Measurements from ENCODE around the gene ACADM.
"Not testable (repeated sequence)": the region's sequence is repeated elsewhere in the genome, so short reads cannot be mapped to it uniquely, and the experiment has no call there.

The ACADM gene

DNA sequence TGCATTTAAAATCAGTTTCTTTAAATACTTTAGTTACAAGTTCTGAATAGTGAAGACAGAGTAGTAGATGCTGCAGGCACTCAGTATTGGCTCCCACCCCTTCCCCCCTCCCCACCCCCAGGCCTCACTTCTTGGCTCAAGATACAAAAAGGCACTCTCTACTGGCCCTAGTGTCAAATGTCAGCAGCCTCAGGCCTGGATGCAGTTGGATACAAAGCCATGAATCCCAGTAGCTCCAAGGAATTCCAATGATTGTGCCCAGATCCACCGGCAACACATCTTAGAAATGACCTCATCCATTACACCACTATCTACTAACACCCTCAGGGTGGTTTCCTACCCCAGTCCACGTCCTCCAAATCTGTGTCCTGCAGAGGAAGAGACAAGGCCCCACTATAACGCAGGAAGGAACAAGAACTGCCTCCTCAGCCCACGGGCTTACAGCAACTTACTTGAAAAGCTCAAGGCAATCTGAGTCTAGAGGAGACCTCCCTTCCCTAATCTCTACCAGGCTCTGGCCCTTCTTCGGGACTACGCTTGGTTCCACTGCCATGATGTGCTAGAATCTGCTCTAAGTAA lies 17.6 kb downstream of the ACADM start:
- DNase-seq, result no peak

DNA sequence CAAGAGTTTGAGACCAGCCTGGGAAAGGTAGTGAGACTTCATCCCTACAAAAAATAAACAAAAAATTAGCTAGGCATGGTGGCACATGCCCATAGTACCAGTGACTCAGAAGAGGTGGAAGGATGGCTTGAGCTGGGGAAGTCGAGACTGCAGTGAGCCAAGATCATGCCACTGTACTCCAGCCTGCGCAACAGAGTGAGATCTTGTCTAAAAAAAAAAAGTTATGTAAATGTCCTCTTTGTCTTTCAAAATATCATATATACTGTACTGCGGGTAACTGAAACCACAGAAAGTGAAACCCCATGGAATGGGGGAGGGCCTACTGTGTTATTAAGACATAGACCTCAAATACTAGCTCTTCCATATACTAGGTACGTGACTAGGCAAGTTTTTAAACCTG lies 20.8 kb downstream of the ACADM start:
- DNase-seq, result no peak

DNA sequence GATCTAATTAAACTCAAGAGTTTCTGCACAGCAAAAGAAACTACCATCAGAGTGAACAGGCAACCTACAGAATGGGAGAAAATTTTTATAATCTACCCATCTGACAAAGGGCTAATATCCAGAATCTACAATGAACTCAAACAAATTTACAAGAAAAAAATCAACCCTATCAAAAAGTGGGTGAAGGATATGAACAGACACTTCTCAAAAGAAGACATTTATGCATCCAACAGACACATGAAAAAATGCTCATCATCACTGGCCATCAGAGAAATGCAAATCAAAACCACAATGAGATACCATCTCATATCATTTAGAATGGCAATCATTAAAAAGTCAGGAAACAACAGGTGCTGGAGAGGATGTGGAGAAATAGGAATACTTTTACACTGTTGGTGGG lies 32.7 kb downstream of the ACADM start:
- DNase-seq, result not testable (repeated sequence)

DNA sequence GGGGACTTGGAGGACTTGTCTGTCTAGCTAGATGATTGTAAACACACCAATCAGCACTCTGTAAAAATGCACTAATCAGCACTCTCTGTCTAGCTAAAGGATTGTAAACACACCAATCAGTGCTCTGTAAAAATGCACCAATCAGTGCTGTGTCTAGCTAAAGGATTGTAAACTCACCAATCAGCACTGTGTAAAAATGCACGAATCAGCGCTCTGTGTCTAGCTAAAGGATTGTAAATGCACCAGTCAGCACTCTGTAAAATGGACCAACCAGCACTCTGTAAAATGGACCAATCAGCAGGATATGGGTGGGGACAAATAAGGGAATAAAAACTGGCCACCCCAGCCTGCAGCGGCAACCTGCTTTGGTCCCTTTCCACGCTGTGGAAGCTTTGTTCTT lies 34.0 kb downstream of the ACADM start:
- not testable (repeated sequence) for DNase-seq

DNA sequence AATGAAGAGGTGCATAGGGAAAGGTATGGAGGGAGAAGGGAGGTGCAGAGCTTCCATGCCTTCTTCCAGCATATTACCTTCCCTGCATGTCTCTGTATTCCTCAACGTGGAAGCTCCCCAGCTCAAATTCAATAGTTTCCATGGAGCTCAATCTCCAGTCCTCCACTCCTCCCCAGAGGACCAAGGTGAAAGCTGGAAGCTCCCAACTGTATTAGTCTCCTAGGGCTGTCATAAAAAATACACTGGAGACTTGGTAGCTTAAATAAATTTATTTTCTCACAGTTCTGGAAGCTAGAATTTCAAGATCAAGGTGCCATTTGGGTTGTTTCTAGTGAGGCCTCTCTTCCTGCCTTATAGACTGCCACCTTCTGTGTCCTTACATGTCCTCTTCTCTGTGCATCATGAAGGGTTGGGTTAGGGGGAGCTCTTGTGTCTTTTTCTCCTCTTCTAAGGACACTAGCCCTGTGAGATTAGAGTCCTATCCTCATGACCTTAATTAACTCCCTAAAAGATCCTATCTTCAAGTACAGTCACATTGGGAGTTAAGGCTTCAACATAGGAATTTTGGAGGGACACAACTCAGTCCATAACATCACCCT lies 39.6 kb downstream of the ACADM start:
- DNase-seq, result no peak

DNA sequence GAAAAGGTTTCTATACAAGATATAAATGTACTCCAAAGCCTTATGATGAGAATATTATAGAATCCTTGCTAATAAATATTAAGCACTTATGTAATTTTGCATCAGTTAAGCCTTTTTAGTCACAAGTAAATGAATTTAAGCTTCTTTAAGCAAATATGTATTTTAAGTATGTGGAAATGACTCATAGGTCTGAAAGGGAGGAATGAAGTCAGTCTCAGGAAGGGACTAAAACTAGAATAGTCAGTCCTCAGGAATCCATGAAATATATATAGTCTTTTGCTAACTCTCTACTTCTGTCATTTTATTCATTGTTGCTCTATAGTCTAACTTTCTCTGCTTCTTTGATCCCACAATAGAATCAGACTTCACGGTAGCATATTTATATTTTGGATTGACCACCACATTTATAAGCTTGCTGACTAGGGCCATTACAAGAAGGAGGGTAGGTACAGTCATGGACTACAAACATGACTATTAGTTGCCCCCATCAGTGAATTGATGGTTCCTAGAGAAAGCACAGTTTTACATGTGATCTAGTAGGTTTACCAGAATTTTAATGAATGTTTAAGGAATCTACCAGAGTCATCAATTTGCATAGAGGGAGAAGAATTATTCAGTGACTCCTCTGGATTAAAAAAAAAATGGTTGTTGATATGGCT lies 41.3 kb downstream of the ACADM start:
- no peak for DNase-seq

DNA sequence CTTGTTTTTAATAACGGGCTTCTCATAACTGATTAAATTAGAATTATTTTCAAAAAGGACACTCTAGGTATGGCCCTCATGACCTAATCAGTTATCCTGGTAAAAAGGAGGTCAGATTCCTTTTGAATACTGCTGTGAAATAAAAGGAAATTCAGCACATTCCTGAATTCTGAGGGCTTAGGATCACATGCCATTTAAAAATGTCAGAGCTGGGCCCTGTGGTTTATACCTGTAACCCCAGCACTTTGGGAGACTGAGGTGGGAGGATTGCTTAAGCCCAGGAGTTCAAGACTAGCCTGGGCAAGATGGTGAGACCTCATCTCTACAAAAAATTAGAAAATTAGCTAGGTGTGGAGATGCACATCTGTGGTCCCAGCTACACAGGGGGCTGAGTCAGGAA lies 43.5 kb downstream of the ACADM start:
- DNase-seq, result no peak

DNA sequence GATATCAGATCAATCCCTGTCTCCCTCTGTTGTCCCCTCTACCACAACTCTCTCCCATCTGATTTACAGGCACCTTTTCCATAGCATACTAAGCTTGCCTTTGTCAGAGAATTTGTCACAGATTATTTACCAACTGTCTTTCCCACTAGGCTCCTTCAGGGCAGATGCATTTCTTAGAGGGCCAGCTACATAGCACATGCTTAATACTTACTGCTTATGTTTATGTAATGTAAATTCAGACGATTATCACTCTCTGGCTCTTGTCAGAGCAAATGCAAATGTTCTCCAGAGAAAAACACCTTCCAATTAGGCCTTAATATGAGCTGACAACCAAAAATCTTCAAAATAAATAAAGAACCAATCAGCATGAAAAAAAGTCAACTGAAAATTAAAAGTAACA lies 46.3 kb downstream of the ACADM start:
- DNase-seq, result no peak

DNA sequence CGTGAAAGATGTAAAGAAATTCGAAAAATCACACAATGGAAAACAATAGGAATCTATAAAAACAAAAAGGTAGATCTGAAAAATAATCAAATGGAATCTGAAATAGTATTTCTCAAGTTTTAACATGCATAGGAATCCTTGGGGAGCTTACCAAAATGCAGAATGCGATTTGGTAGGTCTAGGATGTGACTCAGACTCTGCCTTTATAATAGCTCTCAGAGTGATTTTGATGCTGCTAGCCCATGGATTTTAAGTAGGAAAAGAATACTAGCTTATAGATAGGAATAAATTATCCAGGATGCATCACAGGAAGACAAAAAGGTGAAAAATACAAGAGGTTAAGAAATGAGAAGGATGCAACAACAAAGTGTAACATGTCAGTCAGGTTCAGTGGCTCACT lies 47.5 kb downstream of the ACADM start:
- DNase-seq, result no peak

DNA sequence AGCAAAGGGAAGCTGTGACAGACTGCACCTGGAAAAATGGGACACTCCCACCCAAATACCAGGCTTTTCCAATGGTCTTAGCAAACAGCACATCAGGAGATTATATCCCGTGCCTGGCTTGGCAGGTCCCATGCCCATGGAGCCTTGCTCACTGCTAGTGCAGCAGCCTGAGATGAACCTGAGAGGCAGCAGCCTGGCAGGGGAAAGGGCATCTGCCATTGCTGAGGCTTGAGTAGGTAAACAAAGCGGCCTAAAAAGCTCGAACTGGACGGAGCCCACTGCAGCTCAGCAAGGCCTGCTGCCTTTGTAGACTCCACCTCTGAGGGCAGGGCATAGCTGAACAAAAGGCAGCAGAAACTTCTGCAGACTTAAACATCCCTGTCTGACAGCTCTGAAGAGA lies 53.3 kb downstream of the ACADM start:
- not testable (repeated sequence) for DNase-seq

DNA sequence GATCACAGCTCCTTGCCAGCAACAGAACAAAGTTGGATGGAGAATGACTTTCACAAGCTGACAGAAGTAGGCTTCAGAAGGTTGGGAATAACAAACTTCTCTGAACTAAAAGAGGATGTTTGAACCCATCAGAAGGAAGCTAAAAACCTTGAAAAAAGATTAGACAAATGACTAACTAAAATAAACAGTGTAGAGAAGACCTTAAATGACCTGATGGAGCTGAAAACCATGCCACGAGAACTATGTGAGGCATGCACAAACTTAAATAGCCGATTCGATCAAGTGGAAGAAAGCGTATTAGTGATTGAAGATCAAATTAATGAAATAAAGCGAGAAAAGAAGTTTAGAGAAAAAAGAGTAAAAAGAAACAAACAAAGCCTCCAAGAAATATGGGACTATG lies 54.2 kb downstream of the ACADM start:
- not testable (repeated sequence) for DNase-seq

DNA sequence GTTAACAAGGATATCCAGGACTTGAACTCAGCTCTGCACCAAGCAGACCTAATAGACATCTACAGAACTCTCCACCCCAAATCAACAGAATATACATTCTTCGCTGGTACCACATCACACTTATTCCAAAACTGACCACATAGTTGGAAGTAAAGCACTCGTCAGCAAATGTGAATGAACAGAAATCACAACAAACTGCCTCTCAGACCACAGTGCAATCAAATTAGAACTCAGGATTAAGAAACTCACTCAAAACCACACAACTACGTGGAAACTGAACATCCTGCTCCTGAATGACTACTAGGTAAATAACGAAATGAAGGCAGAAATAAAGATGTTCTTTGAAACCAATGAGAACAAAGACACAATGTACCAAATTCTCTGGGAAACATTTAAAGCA lies 55.7 kb downstream of the ACADM start:
- DNase-seq, result not testable (repeated sequence)

DNA sequence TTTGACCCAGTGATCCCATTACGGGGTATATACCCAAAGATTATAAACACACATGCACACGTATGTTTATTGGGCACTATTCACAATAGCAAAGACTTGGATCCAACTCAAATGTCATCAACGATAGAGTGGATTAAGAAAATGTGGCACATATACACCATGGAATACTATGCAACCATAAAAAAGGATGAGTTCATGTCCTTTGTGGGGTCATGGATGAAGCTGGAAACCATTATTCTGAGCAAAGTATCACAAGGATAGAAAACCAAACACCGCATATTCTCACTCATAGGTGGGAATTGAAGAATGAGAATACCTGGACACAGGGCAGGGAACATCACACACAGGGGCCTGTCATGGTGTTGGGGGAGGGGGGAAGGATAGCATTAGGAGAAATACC lies 59.4 kb downstream of the ACADM start:
- DNase-seq, result not testable (repeated sequence)

DNA sequence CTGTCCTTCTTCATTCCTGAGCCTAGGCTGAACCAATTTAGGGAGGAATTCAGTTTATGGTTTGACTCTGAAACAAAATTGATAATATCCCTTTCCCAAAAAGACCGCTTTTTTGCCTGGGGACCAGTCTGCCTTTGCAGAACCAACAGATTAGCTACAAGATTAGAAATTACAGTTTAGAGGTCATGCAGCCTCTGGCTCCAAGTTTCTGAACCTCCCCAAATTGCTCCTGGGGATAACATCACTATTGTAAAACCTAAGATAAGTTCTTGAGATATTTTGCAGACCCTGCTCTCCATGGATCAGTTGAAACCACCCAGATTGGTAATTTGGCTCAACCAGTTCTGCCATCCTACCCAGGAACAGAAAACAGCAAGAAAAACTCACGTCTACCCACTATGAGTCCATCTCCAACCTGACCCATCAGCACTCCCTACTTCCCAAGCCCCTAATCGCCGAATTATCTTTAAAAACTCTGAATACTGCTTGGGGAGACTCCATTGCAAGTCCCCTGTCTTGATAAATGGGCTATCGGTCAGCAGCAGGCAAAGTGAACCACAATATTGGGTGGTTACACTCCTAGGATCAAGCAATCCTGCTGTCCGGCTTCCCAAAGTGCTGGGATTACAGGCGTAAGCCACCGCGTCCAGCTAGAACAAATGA lies 60.9 kb downstream of the ACADM start:
- DNase-seq, result no peak

DNA sequence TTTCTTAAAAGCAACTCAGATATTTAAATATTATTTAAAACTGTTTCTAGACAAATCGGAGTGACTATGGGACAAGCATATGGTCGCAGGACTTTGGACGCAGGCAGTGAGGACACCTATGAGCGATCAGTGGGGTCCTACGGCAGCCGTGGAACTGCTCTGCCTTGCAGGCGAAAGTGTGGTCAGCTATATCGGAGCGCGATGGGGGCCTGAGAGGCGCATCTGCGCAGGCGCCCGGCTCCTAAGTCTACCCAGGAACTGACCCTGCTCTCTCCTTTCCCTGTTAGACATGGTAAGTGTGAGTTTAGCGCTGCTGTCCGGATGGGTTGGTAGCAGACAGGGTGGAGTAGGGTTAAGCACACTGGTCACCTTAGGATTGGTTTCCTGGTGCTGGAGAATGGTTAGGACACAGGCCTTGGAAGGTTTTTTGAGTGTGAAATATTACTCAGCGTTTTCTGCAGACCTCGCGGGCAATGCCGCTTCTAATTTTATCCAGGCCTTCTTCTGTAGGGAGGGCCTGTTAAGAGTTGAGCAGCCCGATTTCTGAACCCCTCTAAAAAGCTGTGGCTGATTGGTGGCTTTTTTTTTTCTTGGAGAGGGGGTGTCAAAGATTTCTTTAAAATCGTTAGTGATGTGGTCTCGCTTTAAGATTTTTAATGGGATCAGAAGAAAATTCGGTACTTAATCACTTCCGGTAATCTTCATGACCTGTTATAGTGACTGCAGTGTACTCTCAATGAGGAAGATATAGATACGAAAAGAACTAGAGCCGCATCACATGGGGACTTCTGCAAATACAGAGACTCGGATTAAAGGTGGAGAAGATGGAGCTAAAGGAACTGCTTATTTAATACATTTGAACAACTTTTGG lies 61.7 kb downstream of the ACADM start, which contains the start of gene RABGGTB:
TSS of gene RABGGTB (plus strand) at position 274 of the 871 bp plus-strand sequence. CDS start at position 290, 16 bp downstream.
- DNase-seq, result peak; percentile 93

DNA sequence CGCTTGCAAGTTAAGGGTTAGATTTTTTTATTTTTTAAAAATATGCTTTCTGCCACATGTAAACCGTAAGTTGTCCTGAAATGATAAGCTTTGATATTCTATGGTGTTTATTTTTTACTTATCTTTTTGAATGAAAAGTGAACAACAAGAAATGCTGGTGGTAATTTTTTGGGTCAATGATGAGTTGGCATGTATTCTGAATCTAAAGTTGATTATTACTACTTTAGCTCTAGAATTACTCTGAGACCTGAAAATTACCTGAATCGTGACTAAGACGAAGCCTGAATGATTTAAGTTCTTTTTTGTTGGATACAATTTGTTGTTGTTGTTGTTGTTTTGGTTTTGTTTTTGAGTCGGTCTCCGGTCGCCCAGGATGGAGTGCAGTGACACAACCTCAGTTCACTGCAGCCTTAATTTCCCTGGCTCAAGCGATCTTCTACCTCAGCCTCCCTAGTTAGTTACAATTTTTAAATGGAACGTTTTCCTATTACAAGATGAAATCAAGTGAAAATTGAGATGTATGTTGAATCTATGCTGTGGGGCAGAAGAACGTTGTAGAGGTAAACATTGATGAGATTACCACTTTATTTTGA lies 62.5 kb downstream of the ACADM start:
- no peak for DNase-seq

DNA sequence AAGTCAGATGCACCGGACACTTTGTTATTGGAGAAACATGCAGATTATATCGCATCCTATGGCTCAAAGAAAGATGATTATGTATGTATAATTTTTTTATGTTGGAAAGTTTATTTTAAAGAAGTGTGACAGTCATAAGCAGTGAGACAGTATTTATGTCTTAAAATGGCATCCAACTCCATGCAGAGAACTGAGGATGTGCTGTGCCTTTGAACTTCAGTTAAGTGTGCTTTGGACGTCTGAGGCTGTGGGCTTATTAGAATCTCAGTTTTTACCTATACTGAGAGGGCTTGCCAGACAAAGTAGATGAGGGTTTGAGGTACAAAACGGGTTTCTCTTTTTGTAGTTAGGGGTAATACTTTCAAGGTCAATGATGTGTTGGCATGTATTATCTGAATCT lies 63.0 kb downstream of the ACADM start:
- DNase-seq, result no peak

DNA sequence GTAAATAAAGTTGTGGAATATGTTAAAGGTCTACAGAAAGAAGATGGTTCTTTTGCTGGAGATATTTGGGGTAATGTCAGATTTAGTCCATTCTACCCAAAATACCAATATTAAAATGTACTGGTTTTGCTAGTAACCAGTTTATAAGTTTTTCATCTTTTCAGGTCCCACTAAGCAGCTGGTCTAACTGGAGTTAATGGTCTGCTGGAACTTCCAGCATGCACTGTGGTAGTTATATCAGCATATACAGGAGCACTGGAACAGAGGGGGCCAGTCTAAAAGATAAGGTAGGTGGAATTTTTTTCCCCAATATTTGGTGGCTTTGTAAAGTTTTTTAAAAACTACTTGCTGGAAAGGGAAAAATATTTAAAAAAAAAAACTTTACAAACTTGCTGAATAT lies 65.5 kb downstream of the ACADM start:
- DNase-seq, result no peak

DNA sequence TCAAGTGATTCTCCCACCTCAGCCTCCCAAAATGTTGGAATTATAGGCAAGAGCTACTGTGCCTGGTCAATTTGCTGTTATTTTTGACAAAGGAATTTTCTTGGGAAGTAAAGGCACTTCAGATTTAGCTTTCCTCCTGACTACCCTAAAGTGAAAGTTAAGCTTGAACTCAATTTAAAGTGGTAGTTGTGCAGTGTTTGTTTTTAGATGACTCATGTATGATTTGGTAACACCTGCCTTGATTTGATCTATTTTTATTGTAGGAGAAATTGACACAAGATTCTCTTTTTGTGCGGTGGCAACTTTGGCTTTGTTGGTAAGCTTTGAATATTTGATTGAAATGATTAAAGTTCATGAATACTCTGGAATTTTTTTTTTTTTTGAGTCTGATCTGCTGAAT lies 66.5 kb downstream of the ACADM start:
- DNase-seq, result no peak

DNA sequence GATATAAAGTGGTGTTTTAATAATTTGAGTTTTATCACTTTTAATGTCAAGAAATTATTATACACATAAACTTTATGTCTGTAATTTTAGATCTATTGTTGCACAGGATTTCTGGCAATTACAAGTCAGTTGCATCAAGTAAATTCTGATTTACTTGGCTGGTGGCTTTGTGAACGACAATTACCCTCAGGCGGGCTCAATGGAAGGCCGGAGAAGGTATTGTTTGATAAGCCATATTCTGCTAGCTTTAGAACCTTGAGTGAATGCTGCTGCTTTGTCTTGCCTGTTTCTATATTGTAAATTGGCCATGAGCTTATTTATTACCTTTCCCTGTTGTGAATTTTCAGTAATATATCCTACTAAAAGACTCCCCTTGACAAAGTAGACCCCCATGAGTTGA lies 67.6 kb downstream of the ACADM start:
- DNase-seq, result no peak

DNA sequence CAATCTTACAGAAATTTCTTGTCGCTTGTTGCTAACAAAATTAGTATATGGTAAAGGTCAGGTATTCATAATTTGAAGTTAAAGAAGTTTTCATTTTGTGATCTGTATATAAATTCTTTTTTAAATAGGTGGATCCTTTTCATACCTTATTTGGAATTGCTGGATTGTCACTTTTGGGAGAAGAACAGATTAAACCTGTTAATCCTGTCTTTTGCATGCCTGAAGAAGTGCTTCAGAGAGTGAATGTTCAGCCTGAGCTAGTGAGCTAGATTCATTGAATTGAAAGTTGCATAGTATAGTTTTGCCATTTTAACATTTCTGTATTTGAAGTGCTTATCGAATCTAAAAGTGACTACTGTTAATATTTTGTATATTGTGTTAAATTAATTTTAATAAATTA lies 69.9 kb downstream of the ACADM start:
- DNase-seq, result no peak

DNA sequence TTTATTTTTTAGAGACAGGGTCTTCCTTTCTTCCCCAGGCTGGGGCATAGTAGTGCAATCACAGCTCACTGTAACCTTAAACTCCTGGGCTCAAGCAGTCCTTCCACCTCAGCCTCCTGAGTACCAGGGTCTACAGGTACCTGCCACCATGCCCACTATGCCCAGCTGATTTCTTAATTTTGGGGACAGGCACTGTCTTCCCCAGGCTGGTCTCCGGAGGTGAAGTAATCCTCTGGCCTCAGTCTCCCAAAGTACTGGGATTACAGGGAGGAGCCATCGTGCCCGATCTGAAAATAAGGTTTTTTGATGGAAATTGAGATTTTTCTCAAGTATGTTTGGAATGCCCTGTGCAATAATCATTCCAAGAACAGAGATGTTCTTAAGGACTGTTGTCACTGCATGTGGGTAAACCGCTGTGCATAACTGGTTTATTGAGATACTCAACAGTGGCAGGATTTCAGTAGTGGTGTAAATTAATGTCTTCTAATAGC lies 71.2 kb downstream of the ACADM start:
- no peak for DNase-seq

Data from NCI-H526 treated with DMSO at 0.1 percent for 48 hours (cell line).